ENCODE data around the gene SLAIN2.

- no peak for TF ChIP-seq CTCF (IDR thresholded peaks at IDR 0.05)
- no peak for TF ChIP-seq POLR2A (IDR thresholded peaks at IDR 0.05)
These were observed 1.7 kb upstream of the SLAIN2 start for GRCh38 chr4:48339642-48340041.

Measured in heart left ventricle (tissue), 13 donors.